Small intestine (tissue), 7 donors: ENCODE data around the gene RSPH1. TPM values are rescaled to one million over a fixed set of nuclear protein-coding genes. Genes with fewer than 3 reads are reported as not detected.

ENCODE experiments used
- DNase-seq, 2 donors: peaks; one replicate each; pipeline versions ENCODE4 v3.0.0 to v3.0.0-alpha.2; 2013
- FAIRE-seq: peaks from 2 replicates; lab custom pipeline; 2012; peaks lifted over from hg19 to GRCh38; lab: Jason Lieb, UNC
- H3K27ac ChIP-seq, 3 donors: one replicate each; pipeline ENCODE4 v1.5.1; 2013; ENCODE audit warnings: low read length in 2 of 3, mild to moderate bottlenecking in 2 of 3, control low read depth in 1 of 3, inconsistent platforms in 1 of 3, low read depth in 1 of 3, moderate library complexity in 1 of 3
- H3K27me3 ChIP-seq, 3 donors: one replicate each; pipeline ENCODE4 v1.6.1; 2013; ENCODE audit warnings: low read length in 3 of 3, inconsistent platforms in 1 of 3; ENCODE audit not compliant: control insufficient read depth in 3 of 3, insufficient read depth in 3 of 3
- H3K36me3 ChIP-seq, 3 donors: one replicate each; pipeline ENCODE4 v1.6.1; 2013; ENCODE audit warnings: low read length in 3 of 3, inconsistent platforms in 1 of 3, low read depth in 1 of 3, mild to moderate bottlenecking in 1 of 3, moderate library complexity in 1 of 3; ENCODE audit not compliant: control insufficient read depth in 3 of 3, insufficient read depth in 2 of 3
- H3K4me1 ChIP-seq, 3 donors: one replicate each; pipeline ENCODE4 v1.6.1; 2013; ENCODE audit warnings: low read length in 2 of 3, inconsistent platforms in 1 of 3, low read depth in 1 of 3, mild to moderate bottlenecking in 1 of 3, moderate library complexity in 1 of 3; ENCODE audit not compliant: control insufficient read depth in 3 of 3, insufficient read depth in 2 of 3
- H3K4me3 ChIP-seq, 3 donors: one replicate each; pipeline ENCODE4 v1.5.1; 2013; ENCODE audit warnings: low read length in 3 of 3, control low read depth in 1 of 3, inconsistent platforms in 1 of 3, low read depth in 1 of 3, mild to moderate bottlenecking in 1 of 3, moderate library complexity in 1 of 3
- H3K9me3 ChIP-seq, 2 donors: one replicate each; pipeline ENCODE4 v1.6.1; 2013; ENCODE audit warnings: low read depth in 1 of 2, low read length in 1 of 2; ENCODE audit not compliant: control insufficient read depth in 2 of 2, insufficient read depth in 1 of 2
- WGBS, 3 donors: extraction: QIAGEN DNeasy Blood & Tissue Kit; methylation state at CpG; one replicate each; pipeline ENCODE4 v1.1.7; 2013; 5-methylcytosine and 5-hydroxymethylcytosine counted together
- polyA plus RNA-seq, 4 donors: library from polyadenylated mRNA; stranded (reverse) in 3 of 4; unstranded in 1 of 4; fragments of 200-250 nt in 3 of 4; fragments of 120-200 nt in 1 of 4; gene quantifications; one replicate each; pipeline versions ENCODE4 v1.2.1 to v1.2.3, GENCODE V29; 2013
- donor health status: healthy with polysubstance abuse.
- donor health status: control.
- donor health status: control.
- donor health status: Bipolar disorder and iron deficiency.
- donor health status: healthy.

The RSPH1 gene
- polyA plus RNA-seq, 4 donors = 3.8 to 14.1 (median 7.8) TPM

DNA sequence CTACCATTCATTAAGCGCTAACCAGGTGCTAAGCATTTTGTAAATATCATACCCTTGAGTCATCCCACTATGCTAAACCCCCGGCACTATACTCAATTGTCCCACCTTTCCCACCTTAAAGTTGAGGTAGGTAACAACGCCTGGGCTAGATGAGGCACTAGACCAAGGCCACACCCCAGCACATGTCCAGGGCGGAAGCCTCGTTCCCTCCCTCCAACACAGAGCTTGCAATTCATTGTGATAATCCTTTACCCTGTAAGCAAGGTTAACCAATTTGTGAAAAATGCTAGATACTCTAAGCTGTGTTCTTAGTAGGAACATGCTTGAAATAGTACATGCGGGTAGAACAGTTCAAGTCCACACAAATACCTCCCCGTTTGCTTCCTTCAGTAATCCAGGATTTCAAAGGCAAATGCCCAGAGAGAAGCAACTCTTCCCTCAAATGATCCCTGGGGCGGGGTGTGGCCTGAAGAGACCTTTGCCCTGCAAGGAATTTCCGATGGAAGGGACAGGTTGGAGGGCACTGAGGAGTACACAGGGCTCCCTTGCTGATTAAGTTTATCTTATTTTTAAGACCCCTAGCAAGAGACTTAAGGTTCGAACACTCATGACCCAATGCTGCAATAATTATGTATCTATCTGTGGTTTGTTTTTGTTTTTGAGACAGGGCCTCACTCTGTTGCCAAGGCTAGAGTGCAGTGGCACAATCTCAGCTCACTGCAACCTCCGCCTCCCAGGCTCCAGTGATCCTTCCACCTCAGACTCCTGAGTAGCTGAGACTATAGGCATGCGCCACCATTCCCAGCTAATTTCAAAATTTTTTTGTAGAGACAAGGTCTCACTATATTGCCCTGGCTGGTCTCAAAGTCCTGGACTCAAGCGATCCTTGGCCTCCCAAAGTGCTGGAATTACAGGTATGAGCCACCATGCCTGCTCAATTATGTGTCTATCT lies 2.6 kb downstream of the RSPH1 start:
- FAIRE-seq (no peak), DNase-seq (peak; percentile 89 to 94)
- Histone ChIP-seq H3K4me1 (peaks cover 6 to 64% (median 8%) of the 10 kb centered on the region in 3 donors), H3K27me3 (no peaks in the 10 kb centered on the region), H3K9me3 (no peaks in the 10 kb centered on the region), H3K27ac (peak overlapping the region; percentile 62 to 80 (median 76)), H3K4me3 (no peak overlapping the region), H3K36me3 (no peaks in the 10 kb centered on the region)
- WGBS, 3 donors = 31 to 69% (median 53%) methylated on average over 13 of the region's 13 CpGs

DNA sequence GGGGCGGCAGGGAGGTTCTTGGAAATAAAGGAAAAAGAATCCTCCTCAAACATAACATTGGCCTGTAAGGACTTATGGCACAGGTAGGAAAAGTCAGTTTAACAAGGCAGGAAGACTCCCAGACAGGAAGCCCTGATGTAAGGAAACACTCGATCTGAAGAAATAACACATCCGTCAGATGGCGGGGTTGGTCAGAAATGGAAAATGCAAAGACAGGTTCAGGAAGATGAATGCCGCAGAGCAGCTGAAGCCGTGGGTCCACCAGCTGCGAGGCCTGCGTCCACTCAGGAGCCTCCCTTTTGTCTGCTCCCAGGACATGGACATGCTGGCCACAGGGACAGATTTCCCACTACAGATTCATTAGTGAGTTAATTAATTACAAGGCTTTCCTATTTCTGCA lies 3.8 kb downstream of the RSPH1 start:
- no peaks in the 10 kb centered on the region for H3K9me3 ChIP-seq
- H3K27ac ChIP-seq = peak overlapping the region in 2 of 3 donors; percentile 1 to 4
- H3K36me3 ChIP-seq = no peaks in the 10 kb centered on the region
- no peak for FAIRE-seq
- no peaks in the 10 kb centered on the region for H3K27me3 ChIP-seq
- H3K4me3 ChIP-seq = no peak overlapping the region
- H3K4me1 ChIP-seq = peaks cover 6 to 63% (median 8%) of the 10 kb centered on the region in 3 donors
- WGBS, 3 donors = 75 to 95% (median 90%) methylated on average over 8 of the region's 8 CpGs
- DNase-seq = no peak

DNA sequence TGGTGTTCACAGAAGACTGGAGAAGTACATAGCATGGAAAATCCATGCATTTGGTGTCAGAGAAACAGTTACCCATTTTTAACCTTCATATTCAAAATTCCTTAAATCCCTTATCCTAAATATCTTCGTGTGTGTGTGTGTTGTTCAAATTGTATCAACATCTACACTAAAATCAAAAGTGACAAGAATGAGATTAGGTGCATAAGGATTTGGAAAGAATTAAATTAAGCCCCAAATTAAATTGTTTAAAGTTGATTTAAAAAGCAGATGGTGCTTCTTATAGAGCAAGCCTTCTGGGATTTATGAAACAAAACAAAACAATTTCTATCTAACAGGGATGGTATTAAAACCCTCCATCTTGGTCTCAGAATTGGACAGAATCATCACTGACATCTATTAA lies 4.7 kb downstream of the RSPH1 start:
- 38 to 71% (median 48%) methylated on average over 1 of the region's 1 CpG for WGBS, 3 donors
- peak overlapping the region; percentile 22 to 80 (median 60) for H3K27ac ChIP-seq
- no peak for DNase-seq

DNA sequence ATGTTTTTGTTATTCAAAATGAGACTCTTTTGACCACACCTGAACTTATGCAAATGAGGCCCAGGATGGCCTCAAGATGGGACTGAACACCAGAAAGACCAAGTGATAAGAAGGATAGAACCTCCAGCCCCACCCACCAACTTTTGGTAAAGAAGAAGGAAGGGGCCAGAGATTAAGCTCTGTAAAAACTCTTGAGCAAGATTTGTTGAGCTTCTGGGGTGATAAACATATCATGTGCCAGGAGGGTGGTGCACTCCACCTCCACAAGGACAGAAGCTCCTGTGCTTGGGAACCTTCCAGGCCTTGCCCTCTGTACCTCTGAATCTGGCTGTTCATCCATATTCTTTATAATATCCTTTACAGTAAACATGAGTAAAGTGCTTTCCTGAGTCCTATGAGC lies 5.3 kb downstream of the RSPH1 start:
- Histone ChIP-seq H3K36me3 (no peaks in the 10 kb centered on the region), H3K4me3 (no peak overlapping the region), H3K27ac (peak overlapping the region; percentile 22 to 80 (median 60)), H3K27me3 (no peaks in the 10 kb centered on the region), H3K9me3 (no peaks in the 10 kb centered on the region), H3K4me1 (peaks cover 6 to 56% (median 6%) of the 10 kb centered on the region in 3 donors)
- FAIRE-seq (no peak), DNase-seq (peak; percentile 87 to 88)

More for the DNA sequence above, 4.7 kb downstream of the RSPH1 start:
- peaks cover 6 to 56% (median 6%) of the 10 kb centered on the region in 3 donors for H3K4me1 ChIP-seq
- H3K4me3 ChIP-seq = no peak overlapping the region
- no peaks in the 10 kb centered on the region for H3K9me3 ChIP-seq
- FAIRE-seq = no peak
- no peaks in the 10 kb centered on the region for H3K36me3 ChIP-seq
- no peaks in the 10 kb centered on the region for H3K27me3 ChIP-seq

DNA sequence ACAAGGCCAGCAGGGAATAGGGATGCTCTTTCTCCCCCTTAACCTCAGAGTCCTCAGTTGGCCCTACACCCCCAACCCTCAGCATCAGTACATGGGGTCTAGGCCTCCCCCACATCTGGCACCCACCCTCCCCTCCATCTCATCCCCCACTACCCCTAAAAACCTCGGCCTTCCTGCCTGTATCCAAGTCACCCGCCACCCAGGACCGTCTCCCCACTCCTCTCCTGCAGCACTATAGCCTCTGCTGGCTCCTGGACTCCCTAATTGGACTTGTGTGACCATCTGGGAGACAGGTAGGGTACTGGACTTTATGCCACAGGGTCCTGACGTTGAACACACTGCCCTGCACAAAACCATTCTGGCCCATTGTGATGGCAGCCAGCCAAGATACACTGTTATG lies 6.0 kb downstream of the RSPH1 start:
- no peaks in the 10 kb centered on the region for H3K36me3 ChIP-seq
- DNase-seq (no peak), FAIRE-seq (no peak)
- H3K27ac ChIP-seq = peak overlapping the region in 1 of 3 donors; percentile 80
- 76 to 81% (median 79%) methylated on average over 4 of the region's 4 CpGs for WGBS, 3 donors
- peaks cover 6 to 50% (median 6%) of the 10 kb centered on the region in 3 donors for H3K4me1 ChIP-seq
- no peak overlapping the region for H3K4me3 ChIP-seq
- H3K9me3 ChIP-seq = no peaks in the 10 kb centered on the region
- no peaks in the 10 kb centered on the region for H3K27me3 ChIP-seq

DNA sequence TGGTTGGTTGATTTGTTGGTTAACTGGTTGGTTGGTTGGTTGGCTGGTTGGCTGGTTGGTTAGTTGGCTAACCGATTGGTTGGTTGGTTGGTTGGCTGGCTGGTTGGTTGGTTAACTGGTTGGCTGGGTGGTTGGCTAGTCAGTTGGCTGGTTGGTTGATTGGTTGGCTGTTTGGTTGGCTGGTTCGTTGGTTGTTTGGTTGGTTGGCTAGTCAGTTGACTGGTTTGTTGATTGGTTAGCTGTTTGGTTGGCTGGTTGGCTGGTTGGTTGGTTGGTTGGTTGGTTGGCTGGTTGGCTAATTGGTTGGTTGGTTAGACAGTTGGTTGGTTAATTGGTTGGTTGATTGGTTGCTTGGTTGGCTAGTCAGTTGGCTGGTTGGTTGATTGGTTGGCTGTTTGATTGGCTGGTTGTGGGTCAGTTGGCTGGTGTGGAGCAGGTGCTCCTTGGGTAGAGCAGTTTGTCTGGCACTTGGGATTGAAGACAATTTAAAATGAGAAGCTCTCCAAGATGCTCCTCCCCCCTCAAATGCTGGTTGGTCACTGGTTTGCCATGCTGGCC lies 6.9 kb downstream of the RSPH1 start:
- Histone ChIP-seq H3K27ac (no peak overlapping the region), H3K4me3 (no peak overlapping the region), H3K4me1 (peaks cover 4 to 44% (median 6%) of the 10 kb centered on the region in 3 donors), H3K9me3 (no peaks in the 10 kb centered on the region), H3K36me3 (no peaks in the 10 kb centered on the region), H3K27me3 (no peaks in the 10 kb centered on the region)
- DNase-seq (no peak), FAIRE-seq (no peak)
- whole genome bisulfite sequencing, 3 donors = 74 to 83% (median 82%) methylated on average over 2 of the region's 2 CpGs

DNA sequence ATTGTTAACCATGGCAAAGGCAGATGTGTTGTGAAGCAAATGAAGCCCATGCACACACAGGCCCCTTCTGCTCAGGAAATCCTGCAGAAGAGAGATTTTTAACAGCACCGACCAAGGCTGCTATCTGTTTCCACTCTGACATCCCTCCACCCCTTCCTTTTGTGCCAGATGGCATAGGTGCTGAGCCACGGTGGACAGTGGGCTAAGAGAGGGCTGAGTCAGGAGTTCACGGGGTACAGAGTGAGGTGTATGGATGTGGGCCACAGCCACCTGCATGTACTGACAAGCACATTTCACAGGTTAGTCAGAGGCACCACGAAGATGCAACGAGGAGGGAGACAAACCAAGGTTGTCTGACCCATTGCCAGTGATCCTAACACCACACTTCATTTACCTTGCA lies 9.5 kb downstream of the RSPH1 start:
- no peaks in the 10 kb centered on the region for H3K9me3 ChIP-seq
- no peak for DNase-seq
- H3K4me3 ChIP-seq = no peak overlapping the region
- 53 to 76% (median 70%) methylated on average over 5 of the region's 5 CpGs for WGBS, 3 donors
- no peak for FAIRE-seq
- H3K27me3 ChIP-seq = no peaks in the 10 kb centered on the region
- H3K27ac ChIP-seq = no peak overlapping the region
- H3K36me3 ChIP-seq = no peaks in the 10 kb centered on the region
- peaks cover 0 to 33% (median 8%) of the 10 kb centered on the region in 3 donors for H3K4me1 ChIP-seq

DNA sequence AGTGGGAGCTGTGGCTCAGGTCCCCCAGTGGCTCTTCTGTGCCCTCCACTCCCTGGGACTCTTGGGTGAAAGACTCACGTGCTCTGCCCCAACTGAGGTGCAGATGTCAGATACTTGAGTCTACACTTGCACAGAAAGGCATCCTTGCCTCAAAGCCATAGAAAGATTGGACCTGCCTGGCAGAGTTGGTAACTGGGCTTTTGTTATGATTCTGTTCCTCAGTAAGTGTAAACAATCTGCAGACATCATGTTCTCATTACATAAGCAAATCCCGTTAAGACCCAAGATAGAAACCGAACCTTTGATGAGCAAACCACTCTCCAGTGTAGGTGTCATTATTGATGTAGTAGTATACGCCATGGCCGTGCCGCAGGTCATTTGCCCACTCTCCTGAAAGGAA lies 10.0 kb downstream of the RSPH1 start:
- no peak overlapping the region for H3K4me3 ChIP-seq
- H3K36me3 ChIP-seq = no peaks in the 10 kb centered on the region
- H3K27ac ChIP-seq = no peak overlapping the region
- FAIRE-seq (no peak), DNase-seq (no peak)
- peaks cover 0 to 3% of the 10 kb centered on the region in 2 donors for H3K9me3 ChIP-seq
- H3K4me1 ChIP-seq = peaks cover 0 to 31% (median 7%) of the 10 kb centered on the region in 3 donors
- no peaks in the 10 kb centered on the region for H3K27me3 ChIP-seq
- WGBS, 3 donors = 66 to 90% (median 88%) methylated on average over 6 of the region's 6 CpGs
